WTC11 (cell line): ENCODE data around the gene HMCN1. TPM values are rescaled to one million over a fixed set of nuclear protein-coding genes. Genes with fewer than 3 reads are reported as not detected.

ENCODE experiments used
- ATAC-seq: fragments of 200-7000 bp; cut with Tn5 transposase; 2 replicates; pipeline ENCODE4 v1.10.0; 2021; ENCODE audit warnings: mild to moderate bottlenecking, moderate library complexity
- CTCF ChIA-PET: fragments of 300-600 bp; sonication (Branson Sonifier 250); formaldehyde crosslinking; loops from one replicate; lab custom pipeline; 2021; ENCODE audit warnings: antibody characterized with exemption; lab: Charles Lee
- POLR2A ChIA-PET: fragments of 350-600 bp; sonication (Branson Sonifier 250); formaldehyde crosslinking; loops from one replicate; lab custom pipeline; 2021; ENCODE audit warnings: antibody characterized with exemption; lab: Charles Lee
- DNase-seq: peaks from one replicate; pipeline ENCODE4 v3.0.0; 2021; ENCODE audit warnings: low spot score
- H3K27ac Mint-ChIP-seq: 2 replicates; pipeline ENCODE4 v1.8.0; 2021; ENCODE audit warnings: mixed read lengths
- H3K27me3 Mint-ChIP-seq: 2 replicates; pipeline ENCODE4 v1.8.0; 2021; ENCODE audit warnings: low read depth, mild to moderate bottlenecking, moderate library complexity, mixed read lengths
- H3K36me3 Mint-ChIP-seq: 2 replicates; pipeline ENCODE4 v1.8.0; 2021; ENCODE audit warnings: mixed read lengths
- H3K4me1 Mint-ChIP-seq: 2 replicates; pipeline ENCODE4 v1.8.0; 2022; ENCODE audit warnings: mixed read lengths
- H3K4me3 Mint-ChIP-seq: 2 replicates; pipeline ENCODE4 v1.8.0; 2021; ENCODE audit warnings: mild to moderate bottlenecking, moderate library complexity, mixed read lengths
- H3K9me3 Mint-ChIP-seq: 2 replicates; pipeline ENCODE4 v1.8.0; 2021; ENCODE audit warnings: mixed read lengths
- AFF4 ChIP-seq: sonication (generic); formaldehyde crosslinking; IDR thresholded peaks from 2 replicates; pipeline ENCODE4 v1.8.1; 2023; ENCODE audit warnings: mild to moderate bottlenecking, missing genetic modification reagents, borderline replicate concordance
- ATF1 ChIP-seq: sonication (generic); formaldehyde crosslinking; IDR thresholded peaks from 2 replicates; pipeline ENCODE4 v1.8.1; 2023; ENCODE audit warnings: mild to moderate bottlenecking, moderate library complexity, missing genetic modification reagents
- CREB1 ChIP-seq: sonication (generic); formaldehyde crosslinking; IDR thresholded peaks from 2 replicates; pipeline ENCODE4 v1.8.0; 2023; ENCODE audit warnings: mild to moderate bottlenecking, missing genetic modification reagents
- ELF4 ChIP-seq: sonication (generic); formaldehyde crosslinking; IDR thresholded peaks from 2 replicates; pipeline ENCODE4 v1.8.1; 2022; ENCODE audit warnings: low read depth, mild to moderate bottlenecking, moderate library complexity, missing genetic modification reagents
- ETV6 ChIP-seq: sonication (generic); formaldehyde crosslinking; IDR thresholded peaks from 2 replicates; pipeline ENCODE4 v1.8.1; 2022; ENCODE audit warnings: mild to moderate bottlenecking, missing genetic modification reagents
- IRF2 ChIP-seq: sonication (generic); formaldehyde crosslinking; IDR thresholded peaks from 2 replicates; pipeline ENCODE4 v1.8.0; 2022; ENCODE audit warnings: low read depth, missing genetic modification reagents, borderline replicate concordance
- JAZF1 ChIP-seq: fragments of 250-450 bp; sonication (Bioruptor Pico); IDR thresholded peaks from 2 replicates; pipeline ENCODE4 v1.9.0; 2021; ENCODE audit warnings: moderate library complexity, mild to moderate bottlenecking, inconsistent platforms
- JUN ChIP-seq: sonication (generic); formaldehyde crosslinking; IDR thresholded peaks from 2 replicates; pipeline ENCODE4 v1.8.0; 2023; ENCODE audit warnings: mild to moderate bottlenecking, missing genetic modification reagents
- MXD4 ChIP-seq: fragments of 250-450 bp; sonication (Bioruptor Pico); IDR thresholded peaks from 2 replicates; pipeline ENCODE4 v1.8.0; 2021; ENCODE audit warnings: mild to moderate bottlenecking, moderate library complexity, borderline replicate concordance
- MYBL2 ChIP-seq: sonication (generic); formaldehyde crosslinking; IDR thresholded peaks from 2 replicates; pipeline ENCODE4 v1.8.1; 2023; ENCODE audit warnings: mild to moderate bottlenecking, moderate library complexity, missing genetic modification reagents
- NFATC4 ChIP-seq: fragments of 250-450 bp; sonication (Bioruptor Pico); IDR thresholded peaks from 2 replicates; pipeline ENCODE4 v1.9.0; 2021; ENCODE audit warnings: mild to moderate bottlenecking
- NFE2L1 ChIP-seq: sonication (generic); formaldehyde crosslinking; IDR thresholded peaks from 2 replicates; pipeline ENCODE4 v1.8.1; 2023; ENCODE audit warnings: missing genetic modification reagents
- NR1H2 ChIP-seq: sonication (generic); formaldehyde crosslinking; IDR thresholded peaks from 2 replicates; pipeline ENCODE4 v1.9.0; 2021; ENCODE audit warnings: mild to moderate bottlenecking, moderate library complexity, missing genetic modification reagents
- PREB ChIP-seq: sonication (generic); formaldehyde crosslinking; IDR thresholded peaks from 2 replicates; pipeline ENCODE4 v1.8.1; 2022; ENCODE audit warnings: mild to moderate bottlenecking, missing genetic modification reagents, moderate library complexity, borderline replicate concordance
- RELA ChIP-seq: sonication (generic); formaldehyde crosslinking; IDR thresholded peaks from 2 replicates; pipeline ENCODE4 v1.8.1; 2022; ENCODE audit warnings: missing genetic modification reagents, mild to moderate bottlenecking, borderline replicate concordance
- SMAD4 ChIP-seq: sonication (generic); formaldehyde crosslinking; IDR thresholded peaks from 2 replicates; pipeline ENCODE4 v1.8.0; 2022; ENCODE audit warnings: mild to moderate bottlenecking, missing genetic modification reagents
- SP1 ChIP-seq: sonication (generic); formaldehyde crosslinking; conservative IDR thresholded peaks from 2 replicates; pipeline ENCODE4 v1.8.1; 2022; ENCODE audit warnings: missing genetic modification reagents
- TEAD4 ChIP-seq: sonication (generic); formaldehyde crosslinking; IDR thresholded peaks from 2 replicates; pipeline ENCODE4 v1.8.0; 2022; ENCODE audit warnings: mild to moderate bottlenecking, missing genetic modification reagents
- TP53 ChIP-seq: sonication (generic); formaldehyde crosslinking; IDR thresholded peaks from 2 replicates; pipeline ENCODE4 v1.8.1; 2023; ENCODE audit warnings: mild to moderate bottlenecking, missing genetic modification reagents
- USF2 ChIP-seq: sonication (generic); formaldehyde crosslinking; IDR thresholded peaks from 2 replicates; pipeline ENCODE4 v1.8.1; 2023; ENCODE audit warnings: mild to moderate bottlenecking, missing genetic modification reagents, moderate library complexity
- ZBTB43 ChIP-seq: sonication (generic); formaldehyde crosslinking; IDR thresholded peaks from 2 replicates; pipeline ENCODE4 v1.8.1; 2023; ENCODE audit warnings: mild to moderate bottlenecking, missing genetic modification reagents
- ZNF138 ChIP-seq: sonication (generic); formaldehyde crosslinking; conservative IDR thresholded peaks from 2 replicates; pipeline ENCODE4 v1.8.1; 2022; ENCODE audit warnings: mild to moderate bottlenecking, moderate library complexity, missing genetic modification reagents
- total RNA-seq: library from RNA; stranded (reverse); gene quantifications from 3 replicates; pipeline ENCODE4 v1.2.3, GENCODE V29; 2021

The HMCN1 gene
- total RNA-seq, 1 experiment from 2014 or later, result 5.6 TPM

- TF ChIP-seq MXD4 (CRISPR knock-in tag) (no peak), NFE2L1 (CRISPR knock-in tag) (no peak), ATF1 (CRISPR knock-in tag) (no peak), SP1 (CRISPR knock-in tag) (no peak), NR1H2 (CRISPR knock-in tag) (no peak), USF2 (CRISPR knock-in tag) (no peak)
These were observed 262.0 kb downstream of the HMCN1 start (continued) for GRCh38 chr1:185996211-185996610.

GRCh38 chr1:185998391-185998790 is 264.2 kb downstream of the HMCN1 start:
- H3K4me1 Mint-ChIP-seq, result no peaks in the 10 kb centered on the region; the same call in 1 of the 2 replicates
- ATAC-seq (peak; percentile 60; the same call in 1 of the 2 replicates), DNase-seq (no peak)
- H3K36me3 Mint-ChIP-seq, result no peaks in the 10 kb centered on the region
- ChIA-PET POLR2A (no interaction called here), CTCF (interaction anchor here (0.8 to 1.0 kb wide), 2 partner anchors 157 to 214 kb away, joined by 3 to 4 read pairs; no protein-coding TSS in a partner anchor)
- no peak for TF ChIP-seq PREB
- TF ChIP-seq USF2 (CRISPR knock-in tag), result no peak
- no peak for TF ChIP-seq ELF4 (CRISPR knock-in tag)
- TF ChIP-seq TP53 (CRISPR knock-in tag), result no peak
- no peak for TF ChIP-seq JUN (CRISPR knock-in tag)
- TF ChIP-seq NFATC4 (CRISPR knock-in tag), result no peak
- no peak for TF ChIP-seq ZBTB43
- no peak for TF ChIP-seq CREB1 (CRISPR knock-in tag)
- TF ChIP-seq ETV6 (CRISPR knock-in tag), result no peak
- no peak for TF ChIP-seq IRF2 (CRISPR knock-in tag)
- no peak for TF ChIP-seq SMAD4 (CRISPR knock-in tag)
- no peak for TF ChIP-seq MYBL2
- no peak for TF ChIP-seq AFF4 (CRISPR knock-in tag)
- no peak for TF ChIP-seq TEAD4 (CRISPR knock-in tag)
- no peak for TF ChIP-seq RELA
- no peak for TF ChIP-seq ZNF138
- no peak for TF ChIP-seq JAZF1 (CRISPR knock-in tag)
- H3K27me3 Mint-ChIP-seq, result no peaks in the 10 kb centered on the region
- H3K27ac Mint-ChIP-seq, result no peak overlapping the region
- H3K4me3 Mint-ChIP-seq, result no peak overlapping the region
- no peaks in the 10 kb centered on the region for H3K9me3 Mint-ChIP-seq
